Choroid plexus epithelial cell (primary cell): ENCODE data around the gene ROR2.
A peak's percentile ranks its signal among the peaks of the same experiment; 100 is the strongest.

Experiments
- DNase-seq: peaks from one replicate; pipeline ENCODE4 v3.0.0-alpha.2; 2010; ENCODE audit warnings: low read depth
- H3K4me3 ChIP-seq: 2 replicates; pipeline ENCODE4 v1.5.1; 2011; ENCODE audit warnings: low read depth, mild to moderate bottlenecking, control low read depth, low read length, moderate library complexity
- CTCF ChIP-seq: conservative IDR thresholded peaks from 2 replicates; pipeline ENCODE4 v1.5.1; 2011; ENCODE audit warnings: low read depth, mild to moderate bottlenecking, control low read depth, inconsistent platforms, low read length, moderate library complexity

Gene ROR2

GRCh38 chr9:91777292-91777830 lies 172.7 kb downstream of the ROR2 start:
- no peak for TF ChIP-seq CTCF
- peak; percentile 84 for DNase-seq

GRCh38 chr9:91776409-91777291 lies 173.4 kb downstream of the ROR2 start:
- H3K4me3 ChIP-seq: peak overlapping the region; percentile 6
- peak; percentile 87 for DNase-seq
- TF ChIP-seq CTCF: no peak

More at GRCh38 chr9:91777292-91777830, 172.7 kb downstream of the ROR2 start:
- no peak overlapping the region for H3K4me3 ChIP-seq

GRCh38 chr9:91775708-91776028 lies 174.4 kb downstream of the ROR2 start:
- no peak for DNase-seq
- no peak overlapping the region for H3K4me3 ChIP-seq
- no peak for TF ChIP-seq CTCF

GRCh38 chr9:91775011-91775707 lies 174.9 kb downstream of the ROR2 start:
- TF ChIP-seq CTCF: peak; percentile 87
- DNase-seq: peak; percentile 69
- H3K4me3 ChIP-seq: no peak overlapping the region

GRCh38 chr9:91773156-91773555 lies 176.9 kb downstream of the ROR2 start:
- TF ChIP-seq CTCF: no peak
- no peak overlapping the region for H3K4me3 ChIP-seq
- DNase-seq: no peak

- no peak for TF ChIP-seq CTCF
- DNase-seq: no peak
- no peak overlapping the region for H3K4me3 ChIP-seq
Measured at GRCh38 chr9:91771864-91772263, 178.2 kb downstream of the ROR2 start.
